Vagina (tissue), 2 donors: Measurements from ENCODE around the gene ZNF408. TPM values are rescaled to one million over a fixed set of nuclear protein-coding genes. Genes with fewer than 3 reads are reported as not detected.

Experiments used
- DNase-seq, 2 donors: peaks; one replicate each; pipeline ENCODE4 v3.0.0-alpha.2; 2017; ENCODE audit errors: extremely low spot score in 2 of 2
- H3K27ac ChIP-seq: fragments of 200-600 bp; sonication (generic); one replicate; pipeline ENCODE4 v1.5.1; 2019
- H3K27me3 ChIP-seq: fragments of 200-600 bp; sonication (generic); one replicate; pipeline ENCODE4 v1.5.1; 2019
- H3K36me3 ChIP-seq, 2 donors: fragments of 200-600 bp; sonication (generic); one replicate each; pipeline ENCODE4 v1.5.1; 2017 to 2019
- H3K4me1 ChIP-seq: fragments of 200-600 bp; sonication (generic); one replicate; pipeline ENCODE4 v1.5.1; 2019
- H3K4me3 ChIP-seq, 2 donors: fragments of 200-600 bp; sonication (generic); 1 replicate in 1 of 2; 2 replicates in 1 of 2; pipeline ENCODE4 v1.5.1; 2016 to 2019
- H3K9me3 ChIP-seq: fragments of 200-600 bp; sonication (generic); one replicate; pipeline ENCODE4 v1.5.1; 2019
- CTCF ChIP-seq, 3 experiments: fragments of 450-650 bp in 2 of 3; fragments of 200-600 bp in 1 of 3; sonication (generic) in 1 of 3; IDR thresholded peaks; one replicate each; pipeline ENCODE4 v1.5.1; 2017 to 2019; ENCODE audit warnings: antibody characterized with exemption in 3 of 3, mild to moderate bottlenecking in 2 of 3, moderate library complexity in 2 of 3
- POLR2A ChIP-seq, 2 donors: fragments of 450-650 bp; IDR thresholded peaks; one replicate each; pipeline ENCODE4 v1.6.1; 2017; ENCODE audit warnings: antibody characterized with exemption in 2 of 2, mild to moderate bottlenecking in 2 of 2, moderate library complexity in 2 of 2
- POLR2AphosphoS5 ChIP-seq, 2 donors: sonication (generic); formaldehyde crosslinking; IDR thresholded peaks; one replicate each; pipeline ENCODE4 v1.9.0; 2017; ENCODE audit warnings: antibody characterized with exemption in 2 of 2, mild to moderate bottlenecking in 2 of 2, low read depth in 1 of 2; ENCODE audit not compliant: insufficient read depth in 1 of 2
- intact Hi-C: fragments of 100-400 bp; cut with DNase I; formaldehyde crosslinking; loops from one replicate; pipeline ENCODE4 v1.15.1; 2023
- total RNA-seq: library from RNA; depleted of rRNA; stranded (reverse); fragments of >200 nt; gene quantifications from one replicate; pipeline ENCODE4 v1.2.3, GENCODE V29; 2016

The ZNF408 gene
- total RNA-seq, 1 donor from 2014 or later: 12.5 TPM

GRCh38 chr11:46677991-46678740 is 22.7 kb upstream of the ZNF408 start:
- intact Hi-C loops: no loop called here
- H3K9me3 ChIP-seq: no peaks in the 10 kb centered on the region
- H3K27me3 ChIP-seq: no peaks in the 10 kb centered on the region
- no peak overlapping the region for H3K4me3 ChIP-seq
- DNase-seq: no peak
- H3K36me3 ChIP-seq: peaks cover 0 to 60% of the 10 kb centered on the region in 2 donors
- peaks cover 44% of the 10 kb centered on the region for H3K4me1 ChIP-seq
- TF ChIP-seq POLR2A (IDR thresholded peaks at IDR 0.05): no peak
- TF ChIP-seq CTCF (IDR thresholded peaks at IDR 0.05): no peak
- TF ChIP-seq POLR2AphosphoS5 (IDR thresholded peaks at IDR 0.05; ENCODE audit: insufficient read depth in 1 of 2, low read depth in 1 of 2): no peak
- H3K27ac ChIP-seq: peak overlapping the region; percentile 84

GRCh38 chr11:46678741-46679130 is 22.1 kb upstream of the ZNF408 start:
- intact Hi-C loops: no loop called here
- Histone ChIP-seq H3K27me3 (no peaks in the 10 kb centered on the region), H3K4me3 (no peak overlapping the region), H3K36me3 (peaks cover 0 to 55% of the 10 kb centered on the region in 2 donors), H3K27ac (peak overlapping the region; percentile 84), H3K4me1 (peaks cover 46% of the 10 kb centered on the region), H3K9me3 (no peaks in the 10 kb centered on the region)
- no peak for DNase-seq
- TF ChIP-seq POLR2AphosphoS5 (IDR thresholded peaks at IDR 0.05; ENCODE audit: insufficient read depth in 1 of 2, low read depth in 1 of 2) (no peak), POLR2A (IDR thresholded peaks at IDR 0.05) (no peak), CTCF (IDR thresholded peaks at IDR 0.05) (no peak)

GRCh38 chr11:46679241-46680163 is 21.3 kb upstream of the ZNF408 start:
- no peak for TF ChIP-seq POLR2A (IDR thresholded peaks at IDR 0.05)
- no peak for TF ChIP-seq POLR2AphosphoS5 (IDR thresholded peaks at IDR 0.05; ENCODE audit: insufficient read depth in 1 of 2, low read depth in 1 of 2)
- TF ChIP-seq CTCF (IDR thresholded peaks at IDR 0.05): no peak
- Histone ChIP-seq H3K9me3 (no peaks in the 10 kb centered on the region), H3K4me1 (peaks cover 43% of the 10 kb centered on the region), H3K27me3 (no peaks in the 10 kb centered on the region), H3K36me3 (peaks cover 0 to 54% of the 10 kb centered on the region in 2 donors), H3K27ac (peak overlapping the region; percentile 84), H3K4me3 (no peak overlapping the region)
- intact Hi-C loops: no loop called here
- DNase-seq: no peak

GRCh38 chr11:46680164-46680760 is 20.6 kb upstream of the ZNF408 start:
- H3K4me3 ChIP-seq: no peak overlapping the region
- no peak overlapping the region for H3K27ac ChIP-seq
- TF ChIP-seq POLR2A (IDR thresholded peaks at IDR 0.05) (no peak), POLR2AphosphoS5 (IDR thresholded peaks at IDR 0.05; ENCODE audit: insufficient read depth in 1 of 2, low read depth in 1 of 2) (no peak), CTCF (IDR thresholded peaks at IDR 0.05) (no peak)
- peaks cover 0 to 54% of the 10 kb centered on the region in 2 donors for H3K36me3 ChIP-seq
- H3K27me3 ChIP-seq: no peaks in the 10 kb centered on the region
- H3K9me3 ChIP-seq: no peaks in the 10 kb centered on the region
- peaks cover 35% of the 10 kb centered on the region for H3K4me1 ChIP-seq
- intact Hi-C loops: no loop called here
- no peak for DNase-seq
